HepG2 (cell line): ENCODE data around the gene FBXO24. TPM values are rescaled to one million over a fixed set of nuclear protein-coding genes. Genes with fewer than 3 reads are reported as not detected.

ENCODE experiments used
- GATAD1 ChIP-seq: IDR thresholded peaks from 2 replicates; pipeline ENCODE4 v1.6.1; 2016; ENCODE audit warnings: missing genetic modification reagents, missing compliant biosample characterization
- KAT8 ChIP-seq: IDR thresholded peaks from 2 replicates; pipeline ENCODE4 v1.6.1; 2016; ENCODE audit warnings: missing genetic modification reagents, missing compliant biosample characterization
- PRDM10 ChIP-seq: sonication (generic); formaldehyde crosslinking; IDR thresholded peaks from 2 replicates; pipeline ENCODE4 v1.4.0; 2020; ENCODE audit warnings: low read depth, missing genetic modification reagents
- ZNF367 ChIP-seq: sonication (generic); formaldehyde crosslinking; IDR thresholded peaks from 2 replicates; pipeline ENCODE4 v1.4.0; 2020; ENCODE audit warnings: missing genetic modification reagents, borderline replicate concordance
- ZNF563 ChIP-seq: sonication (generic); formaldehyde crosslinking; IDR thresholded peaks from 2 replicates; pipeline ENCODE4 v1.8.0; 2022; ENCODE audit warnings: mild to moderate bottlenecking, moderate library complexity, missing genetic modification reagents
- ZNF609 ChIP-seq: sonication (generic); formaldehyde crosslinking; IDR thresholded peaks from 2 replicates; pipeline ENCODE4 v1.4.0; 2020; ENCODE audit warnings: mild to moderate bottlenecking, missing genetic modification reagents, borderline replicate concordance
- polyA plus RNA-seq, 8 experiments: library from polyadenylated mRNA; depleted of rRNA in 3 of 8; stranded (reverse) in 7 of 8; unstranded in 1 of 8; fragments of >200 nt; fragmentation: Illumina TruSeq in 4 of 8; extraction: Trizol in 4 of 8; gene quantifications; 2 replicates each; pipeline versions ENCODE4 v1.2.1 to v1.2.3, GENCODE V29; 2011 to 2016; ENCODE audit warnings: low read depth in 4 of 8, missing spikeins in 1 of 8, mixed read lengths in 1 of 8; ENCODE audit not compliant: insufficient read depth in 1 of 8
- total RNA-seq, 5 experiments: library from RNA; depleted of rRNA; stranded (reverse); fragments of >200 nt; fragmentation: Illumina TruSeq; extraction: Trizol; gene quantifications; 2 replicates each; pipeline ENCODE4 v1.2.3, GENCODE V29; 2016; ENCODE audit warnings: low read depth in 1 of 5
- TF ChIP-seq, protein P1 (sequence below): IDR thresholded peaks from 2 replicates; pipeline ENCODE4 v1.4.0; 2020; ENCODE audit warnings: mild to moderate bottlenecking, missing genetic modification reagents
- TF ChIP-seq, protein P2 (sequence below), 2 experiments: IDR thresholded peaks; 2 replicates each; pipeline ENCODE4 v1.6.1; 2011 to 2012; ENCODE audit warnings: low read length in 2 of 2, borderline replicate concordance in 1 of 2, low read depth in 1 of 2, mild to moderate bottlenecking in 1 of 2, moderate library complexity in 1 of 2
- TF ChIP-seq, protein P3 (sequence below): sonication (generic); formaldehyde crosslinking; IDR thresholded peaks from 2 replicates; pipeline ENCODE4 v1.8.0; 2022; ENCODE audit warnings: missing genetic modification reagents, mild to moderate bottlenecking, moderate library complexity, borderline replicate concordance

The FBXO24 gene
- total and polyA plus RNA-seq, 2 of the 13 experiments (the other 11 are each of a cell fraction or from before 2014, with no cell fraction given) = 0.20 to 0.55 TPM

GRCh38 chr7:100641463-100641859, 55.3 kb downstream of the FBXO24 start, which contains the start of gene TFR2 (continued):
- TF ChIP-seq PRDM10 (peak; percentile 80; the same call in 1 of the 2 replicates), ZNF367 (CRISPR knock-in tag) (no peak), ZNF563 (CRISPR knock-in tag) (peak; percentile 73; the same call in 1 of the 2 replicates), ZNF609 (CRISPR knock-in tag) (peak; percentile 66; the same call in 1 of the 2 replicates), KAT8 (CRISPR knock-in tag) (0 out of 2 replicates have a peak, but pooled peaks have one; percentile 47), GATAD1 (peak; percentile 39; the same call in 1 of the 2 replicates)
- TF ChIP-seq, protein P1, sequence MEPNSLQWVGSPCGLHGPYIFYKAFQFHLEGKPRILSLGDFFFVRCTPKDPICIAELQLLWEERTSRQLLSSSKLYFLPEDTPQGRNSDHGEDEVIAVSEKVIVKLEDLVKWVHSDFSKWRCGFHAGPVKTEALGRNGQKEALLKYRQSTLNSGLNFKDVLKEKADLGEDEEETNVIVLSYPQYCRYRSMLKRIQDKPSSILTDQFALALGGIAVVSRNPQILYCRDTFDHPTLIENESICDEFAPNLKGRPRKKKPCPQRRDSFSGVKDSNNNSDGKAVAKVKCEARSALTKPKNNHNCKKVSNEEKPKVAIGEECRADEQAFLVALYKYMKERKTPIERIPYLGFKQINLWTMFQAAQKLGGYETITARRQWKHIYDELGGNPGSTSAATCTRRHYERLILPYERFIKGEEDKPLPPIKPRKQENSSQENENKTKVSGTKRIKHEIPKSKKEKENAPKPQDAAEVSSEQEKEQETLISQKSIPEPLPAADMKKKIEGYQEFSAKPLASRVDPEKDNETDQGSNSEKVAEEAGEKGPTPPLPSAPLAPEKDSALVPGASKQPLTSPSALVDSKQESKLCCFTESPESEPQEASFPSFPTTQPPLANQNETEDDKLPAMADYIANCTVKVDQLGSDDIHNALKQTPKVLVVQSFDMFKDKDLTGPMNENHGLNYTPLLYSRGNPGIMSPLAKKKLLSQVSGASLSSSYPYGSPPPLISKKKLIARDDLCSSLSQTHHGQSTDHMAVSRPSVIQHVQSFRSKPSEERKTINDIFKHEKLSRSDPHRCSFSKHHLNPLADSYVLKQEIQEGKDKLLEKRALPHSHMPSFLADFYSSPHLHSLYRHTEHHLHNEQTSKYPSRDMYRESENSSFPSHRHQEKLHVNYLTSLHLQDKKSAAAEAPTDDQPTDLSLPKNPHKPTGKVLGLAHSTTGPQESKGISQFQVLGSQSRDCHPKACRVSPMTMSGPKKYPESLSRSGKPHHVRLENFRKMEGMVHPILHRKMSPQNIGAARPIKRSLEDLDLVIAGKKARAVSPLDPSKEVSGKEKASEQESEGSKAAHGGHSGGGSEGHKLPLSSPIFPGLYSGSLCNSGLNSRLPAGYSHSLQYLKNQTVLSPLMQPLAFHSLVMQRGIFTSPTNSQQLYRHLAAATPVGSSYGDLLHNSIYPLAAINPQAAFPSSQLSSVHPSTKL (CRISPR knock-in tag) = peak; percentile 69
- TF ChIP-seq, protein P2, sequence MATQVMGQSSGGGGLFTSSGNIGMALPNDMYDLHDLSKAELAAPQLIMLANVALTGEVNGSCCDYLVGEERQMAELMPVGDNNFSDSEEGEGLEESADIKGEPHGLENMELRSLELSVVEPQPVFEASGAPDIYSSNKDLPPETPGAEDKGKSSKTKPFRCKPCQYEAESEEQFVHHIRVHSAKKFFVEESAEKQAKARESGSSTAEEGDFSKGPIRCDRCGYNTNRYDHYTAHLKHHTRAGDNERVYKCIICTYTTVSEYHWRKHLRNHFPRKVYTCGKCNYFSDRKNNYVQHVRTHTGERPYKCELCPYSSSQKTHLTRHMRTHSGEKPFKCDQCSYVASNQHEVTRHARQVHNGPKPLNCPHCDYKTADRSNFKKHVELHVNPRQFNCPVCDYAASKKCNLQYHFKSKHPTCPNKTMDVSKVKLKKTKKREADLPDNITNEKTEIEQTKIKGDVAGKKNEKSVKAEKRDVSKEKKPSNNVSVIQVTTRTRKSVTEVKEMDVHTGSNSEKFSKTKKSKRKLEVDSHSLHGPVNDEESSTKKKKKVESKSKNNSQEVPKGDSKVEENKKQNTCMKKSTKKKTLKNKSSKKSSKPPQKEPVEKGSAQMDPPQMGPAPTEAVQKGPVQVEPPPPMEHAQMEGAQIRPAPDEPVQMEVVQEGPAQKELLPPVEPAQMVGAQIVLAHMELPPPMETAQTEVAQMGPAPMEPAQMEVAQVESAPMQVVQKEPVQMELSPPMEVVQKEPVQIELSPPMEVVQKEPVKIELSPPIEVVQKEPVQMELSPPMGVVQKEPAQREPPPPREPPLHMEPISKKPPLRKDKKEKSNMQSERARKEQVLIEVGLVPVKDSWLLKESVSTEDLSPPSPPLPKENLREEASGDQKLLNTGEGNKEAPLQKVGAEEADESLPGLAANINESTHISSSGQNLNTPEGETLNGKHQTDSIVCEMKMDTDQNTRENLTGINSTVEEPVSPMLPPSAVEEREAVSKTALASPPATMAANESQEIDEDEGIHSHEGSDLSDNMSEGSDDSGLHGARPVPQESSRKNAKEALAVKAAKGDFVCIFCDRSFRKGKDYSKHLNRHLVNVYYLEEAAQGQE (IDR thresholded peaks at IDR 0.05; ENCODE audit: borderline replicate concordance in 1 of 2, low read depth in 1 of 2, low read length in 2 of 2) = no peak
- TF ChIP-seq, protein P3, sequence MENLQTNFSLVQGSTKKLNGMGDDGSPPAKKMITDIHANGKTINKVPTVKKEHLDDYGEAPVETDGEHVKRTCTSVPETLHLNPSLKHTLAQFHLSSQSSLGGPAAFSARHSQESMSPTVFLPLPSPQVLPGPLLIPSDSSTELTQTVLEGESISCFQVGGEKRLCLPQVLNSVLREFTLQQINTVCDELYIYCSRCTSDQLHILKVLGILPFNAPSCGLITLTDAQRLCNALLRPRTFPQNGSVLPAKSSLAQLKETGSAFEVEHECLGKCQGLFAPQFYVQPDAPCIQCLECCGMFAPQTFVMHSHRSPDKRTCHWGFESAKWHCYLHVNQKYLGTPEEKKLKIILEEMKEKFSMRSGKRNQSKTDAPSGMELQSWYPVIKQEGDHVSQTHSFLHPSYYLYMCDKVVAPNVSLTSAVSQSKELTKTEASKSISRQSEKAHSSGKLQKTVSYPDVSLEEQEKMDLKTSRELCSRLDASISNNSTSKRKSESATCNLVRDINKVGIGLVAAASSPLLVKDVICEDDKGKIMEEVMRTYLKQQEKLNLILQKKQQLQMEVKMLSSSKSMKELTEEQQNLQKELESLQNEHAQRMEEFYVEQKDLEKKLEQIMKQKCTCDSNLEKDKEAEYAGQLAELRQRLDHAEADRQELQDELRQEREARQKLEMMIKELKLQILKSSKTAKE = 0 out of 2 replicates have a peak, but pooled peaks have one; percentile 31
